Esophagus muscularis mucosa (tissue), 4 donors: ENCODE data around the gene GXYLT1.

Source experiments
- EP300 ChIP-seq: sonication (generic); formaldehyde crosslinking; IDR thresholded peaks from one replicate; pipeline ENCODE4 v1.6.1; 2017; ENCODE audit warnings: antibody characterized with exemption
- POLR2A ChIP-seq: fragments of 450-650 bp; IDR thresholded peaks from one replicate; pipeline ENCODE4 v1.6.1; 2017; ENCODE audit warnings: antibody characterized with exemption, moderate library complexity, mild to moderate bottlenecking, low read depth
- POLR2AphosphoS5 ChIP-seq, 2 donors: sonication (generic); formaldehyde crosslinking; IDR thresholded peaks; one replicate each; pipeline ENCODE4 v1.6.1; 2017; ENCODE audit warnings: antibody characterized with exemption in 2 of 2
- TF ChIP-seq, protein P1 (sequence below), 3 experiments: fragments of 200-600 bp in 2 of 3; fragments of 450-650 bp in 1 of 3; sonication (generic) in 2 of 3; IDR thresholded peaks; one replicate each; pipeline ENCODE4 v1.5.1; 2017 to 2019; ENCODE audit warnings: antibody characterized with exemption in 3 of 3, mild to moderate bottlenecking in 2 of 3, moderate library complexity in 1 of 3

DNA sequence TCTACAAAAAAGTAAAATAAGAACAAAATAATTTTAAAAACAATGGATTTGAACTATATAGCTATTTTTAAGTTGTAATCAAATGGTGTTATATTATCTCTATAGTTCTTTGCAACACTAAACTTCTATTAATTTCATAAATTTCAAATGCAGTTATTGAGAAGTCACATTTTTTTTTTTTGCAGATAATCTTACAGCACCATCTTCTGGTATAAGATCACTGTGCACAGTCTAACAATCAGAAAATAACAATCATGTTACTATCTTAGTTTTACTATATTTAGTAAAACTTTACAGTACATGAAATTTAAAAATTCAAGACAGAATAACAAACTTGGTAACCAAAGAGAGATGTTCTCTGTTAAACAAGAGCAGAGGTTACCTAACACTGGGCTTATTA, 40.6 kb downstream of the GXYLT1 start:
- TF ChIP-seq, protein P1, sequence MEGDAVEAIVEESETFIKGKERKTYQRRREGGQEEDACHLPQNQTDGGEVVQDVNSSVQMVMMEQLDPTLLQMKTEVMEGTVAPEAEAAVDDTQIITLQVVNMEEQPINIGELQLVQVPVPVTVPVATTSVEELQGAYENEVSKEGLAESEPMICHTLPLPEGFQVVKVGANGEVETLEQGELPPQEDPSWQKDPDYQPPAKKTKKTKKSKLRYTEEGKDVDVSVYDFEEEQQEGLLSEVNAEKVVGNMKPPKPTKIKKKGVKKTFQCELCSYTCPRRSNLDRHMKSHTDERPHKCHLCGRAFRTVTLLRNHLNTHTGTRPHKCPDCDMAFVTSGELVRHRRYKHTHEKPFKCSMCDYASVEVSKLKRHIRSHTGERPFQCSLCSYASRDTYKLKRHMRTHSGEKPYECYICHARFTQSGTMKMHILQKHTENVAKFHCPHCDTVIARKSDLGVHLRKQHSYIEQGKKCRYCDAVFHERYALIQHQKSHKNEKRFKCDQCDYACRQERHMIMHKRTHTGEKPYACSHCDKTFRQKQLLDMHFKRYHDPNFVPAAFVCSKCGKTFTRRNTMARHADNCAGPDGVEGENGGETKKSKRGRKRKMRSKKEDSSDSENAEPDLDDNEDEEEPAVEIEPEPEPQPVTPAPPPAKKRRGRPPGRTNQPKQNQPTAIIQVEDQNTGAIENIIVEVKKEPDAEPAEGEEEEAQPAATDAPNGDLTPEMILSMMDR (IDR thresholded peaks at IDR 0.05): peak in 1 of 3 experiments; percentile 7
- no peak for TF ChIP-seq POLR2A
- TF ChIP-seq POLR2AphosphoS5 (IDR thresholded peaks at IDR 0.05): no peak
- no peak for TF ChIP-seq EP300
